ENCODE data around the gene KIRREL3. TPM values are rescaled to one million over a fixed set of nuclear protein-coding genes. Genes with fewer than 3 reads are reported as not detected.

Gene KIRREL3
- total and polyA plus RNA-seq, 9 of the 15 experiments (the other 6 are each of a cell fraction or from before 2014, with no cell fraction given) = 0.04 to 0.10 TPM; not detected in 7

DNA sequence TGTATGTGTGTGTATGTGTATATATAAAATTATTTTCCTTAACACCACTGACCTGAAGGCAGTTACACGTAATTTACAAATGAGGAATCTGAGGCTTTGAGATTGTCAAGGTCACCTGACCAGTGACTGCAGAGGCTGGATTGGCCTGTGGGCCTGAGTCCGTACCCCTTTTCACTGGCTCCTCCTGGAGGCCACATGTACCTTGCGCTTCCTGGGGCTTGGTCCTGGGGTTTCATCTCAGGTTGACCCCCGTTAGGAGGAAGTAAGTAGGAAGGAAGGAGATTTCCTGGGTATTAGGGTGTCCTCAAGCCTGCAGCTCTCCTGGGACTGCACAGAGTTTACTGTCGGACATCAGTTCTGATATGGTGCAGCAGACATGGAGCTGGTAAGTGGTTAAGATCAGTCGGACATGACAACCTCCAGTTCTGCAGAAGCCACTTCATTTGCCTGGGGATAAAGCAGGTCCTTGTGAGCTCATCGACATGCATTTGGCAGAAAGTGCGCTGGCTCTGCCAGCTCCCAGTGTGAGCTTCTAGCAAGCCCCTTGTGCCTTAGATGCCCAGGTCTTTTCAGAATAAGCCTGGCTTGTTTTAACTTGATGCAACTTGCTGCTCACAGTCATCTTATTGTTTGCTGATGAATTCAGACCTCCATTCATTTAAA, 608.5 kb downstream of the KIRREL3 start (continued):
- TF ChIP-seq, protein P1, sequence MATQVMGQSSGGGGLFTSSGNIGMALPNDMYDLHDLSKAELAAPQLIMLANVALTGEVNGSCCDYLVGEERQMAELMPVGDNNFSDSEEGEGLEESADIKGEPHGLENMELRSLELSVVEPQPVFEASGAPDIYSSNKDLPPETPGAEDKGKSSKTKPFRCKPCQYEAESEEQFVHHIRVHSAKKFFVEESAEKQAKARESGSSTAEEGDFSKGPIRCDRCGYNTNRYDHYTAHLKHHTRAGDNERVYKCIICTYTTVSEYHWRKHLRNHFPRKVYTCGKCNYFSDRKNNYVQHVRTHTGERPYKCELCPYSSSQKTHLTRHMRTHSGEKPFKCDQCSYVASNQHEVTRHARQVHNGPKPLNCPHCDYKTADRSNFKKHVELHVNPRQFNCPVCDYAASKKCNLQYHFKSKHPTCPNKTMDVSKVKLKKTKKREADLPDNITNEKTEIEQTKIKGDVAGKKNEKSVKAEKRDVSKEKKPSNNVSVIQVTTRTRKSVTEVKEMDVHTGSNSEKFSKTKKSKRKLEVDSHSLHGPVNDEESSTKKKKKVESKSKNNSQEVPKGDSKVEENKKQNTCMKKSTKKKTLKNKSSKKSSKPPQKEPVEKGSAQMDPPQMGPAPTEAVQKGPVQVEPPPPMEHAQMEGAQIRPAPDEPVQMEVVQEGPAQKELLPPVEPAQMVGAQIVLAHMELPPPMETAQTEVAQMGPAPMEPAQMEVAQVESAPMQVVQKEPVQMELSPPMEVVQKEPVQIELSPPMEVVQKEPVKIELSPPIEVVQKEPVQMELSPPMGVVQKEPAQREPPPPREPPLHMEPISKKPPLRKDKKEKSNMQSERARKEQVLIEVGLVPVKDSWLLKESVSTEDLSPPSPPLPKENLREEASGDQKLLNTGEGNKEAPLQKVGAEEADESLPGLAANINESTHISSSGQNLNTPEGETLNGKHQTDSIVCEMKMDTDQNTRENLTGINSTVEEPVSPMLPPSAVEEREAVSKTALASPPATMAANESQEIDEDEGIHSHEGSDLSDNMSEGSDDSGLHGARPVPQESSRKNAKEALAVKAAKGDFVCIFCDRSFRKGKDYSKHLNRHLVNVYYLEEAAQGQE (IDR thresholded peaks at IDR 0.05; ENCODE audit: borderline replicate concordance) = peak; percentile 87
- TF ChIP-seq, protein P1 (CRISPR knock-in tag; IDR thresholded peaks at IDR 0.05; ENCODE audit: low read depth) = no peak
- TF ChIP-seq RAD21 (CRISPR knock-in tag; conservative IDR thresholded peaks at IDR 0.05 in 1 of 2, IDR thresholded peaks at IDR 0.05 in 1 of 2) (peak; percentile 56 to 81; a peak in 3 of 4 replicates), NEUROD1 (IDR thresholded peaks at IDR 0.05; ENCODE audit: borderline replicate concordance, low read depth, low read length, partially characterized antibody) (no peak), TAL1 (IDR thresholded peaks at IDR 0.05) (no peak), DACH1 (IDR thresholded peaks at IDR 0.05; ENCODE audit: partially characterized antibody) (no peak), CAMTA2 (CRISPR knock-in tag; conservative IDR thresholded peaks at IDR 0.05) (no peak), ESRRA (IDR thresholded peaks at IDR 0.05; ENCODE audit: borderline replicate concordance, low read depth) (peak; percentile 35; the same call in 1 of the 2 replicates), MXI1 (IDR thresholded peaks at IDR 0.05; ENCODE audit: low read depth, low read length) (no peak), DPF2 (IDR thresholded peaks at IDR 0.05) (no peak)
- TF ChIP-seq, protein P2, sequence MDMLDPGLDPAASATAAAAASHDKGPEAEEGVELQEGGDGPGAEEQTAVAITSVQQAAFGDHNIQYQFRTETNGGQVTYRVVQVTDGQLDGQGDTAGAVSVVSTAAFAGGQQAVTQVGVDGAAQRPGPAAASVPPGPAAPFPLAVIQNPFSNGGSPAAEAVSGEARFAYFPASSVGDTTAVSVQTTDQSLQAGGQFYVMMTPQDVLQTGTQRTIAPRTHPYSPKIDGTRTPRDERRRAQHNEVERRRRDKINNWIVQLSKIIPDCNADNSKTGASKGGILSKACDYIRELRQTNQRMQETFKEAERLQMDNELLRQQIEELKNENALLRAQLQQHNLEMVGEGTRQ (CRISPR knock-in tag; IDR thresholded peaks at IDR 0.05) = peak; percentile 69
- TF ChIP-seq, protein P3, sequence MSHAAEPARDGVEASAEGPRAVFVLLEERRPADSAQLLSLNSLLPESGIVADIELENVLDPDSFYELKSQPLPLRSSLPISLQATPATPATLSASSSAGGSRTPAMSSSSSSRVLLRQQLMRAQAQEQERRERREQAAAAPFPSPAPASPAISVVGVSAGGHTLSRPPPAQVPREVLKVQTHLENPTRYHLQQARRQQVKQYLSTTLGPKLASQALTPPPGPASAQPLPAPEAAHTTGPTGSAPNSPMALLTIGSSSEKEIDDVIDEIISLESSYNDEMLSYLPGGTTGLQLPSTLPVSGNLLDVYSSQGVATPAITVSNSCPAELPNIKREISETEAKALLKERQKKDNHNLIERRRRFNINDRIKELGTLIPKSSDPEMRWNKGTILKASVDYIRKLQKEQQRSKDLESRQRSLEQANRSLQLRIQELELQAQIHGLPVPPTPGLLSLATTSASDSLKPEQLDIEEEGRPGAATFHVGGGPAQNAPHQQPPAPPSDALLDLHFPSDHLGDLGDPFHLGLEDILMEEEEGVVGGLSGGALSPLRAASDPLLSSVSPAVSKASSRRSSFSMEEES (CRISPR knock-in tag; IDR thresholded peaks at IDR 0.05) = peak; percentile 26; the same call in 1 of the 2 replicates

Measured in K562 (cell line).